ENCODE data around the gene CCDC13. TPM values are rescaled to one million over a fixed set of nuclear protein-coding genes. Genes with fewer than 3 reads are reported as not detected.

The CCDC13 gene
- total and polyA plus RNA-seq, 7 experiments from 2014 or later = 0.34 to 1.5 (median 0.70) TPM; not detected in 2

- Histone ChIP-seq H3K27ac (ENCODE audit: low read depth, low read length) (no peak overlapping the region), H3K27me3 (ENCODE audit: control insufficient read depth in 2 of 2, insufficient read depth in 2 of 2, low read length in 2 of 2) (no peaks in the 10 kb centered on the region), H3K36me3 (ENCODE audit: control insufficient read depth in 2 of 3, insufficient read depth in 3 of 3, low read length in 3 of 3) (peaks cover 0 to 6% (median 0%) of the 10 kb centered on the region in 3 experiments), H3K9me3 (ENCODE audit: control insufficient read depth in 2 of 3, low read length in 3 of 3) (no peaks in the 10 kb centered on the region), H3K4me3 (ENCODE audit: low read length) (no peak overlapping the region), H3K4me1 (ENCODE audit: control insufficient read depth in 2 of 2, insufficient read depth in 2 of 2, low read length in 2 of 2) (peaks cover 9 to 16% of the 10 kb centered on the region in 2 donors)
- ChIA-PET CTCF (interaction anchor here (0.6 kb wide), 1 partner anchor 125 kb away, joined by 4 read pairs; no protein-coding TSS in a partner anchor), POLR2A (no interaction called here)
- Mint-ChIP-seq H3K4me1 (peaks cover 33 to 60% (median 45%) of the 10 kb centered on the region in 7 donors), H3K4me3 (no peak overlapping the region), H3K27ac (peak overlapping the region in 1 of 9 donors; percentile 55), H3K36me3 (peaks cover 0 to 15% (median 0%) of the 10 kb centered on the region in 5 donors), H3K27me3 (peaks cover 0 to 19% (median 4%) of the 10 kb centered on the region in 5 donors), H3K9me3 (peaks cover 0 to 2% (median 0%) of the 10 kb centered on the region in 11 donors)
- DNase-seq = no peak
- intact Hi-C loops (cut with micrococcal nuclease) = loop anchor here (2.0 to 10.0 kb wide), 6 partner anchors 13 to 821 kb away; partner anchors contain the start of genes ANO10 (in 2 of the 2), SEC22C (in 1 of the 2), SNRK (in 1 of the 2) and SS18L2 (in 1 of the 2)
- ATAC-seq = no peak
These were observed 28.7 kb upstream of the CCDC13 start for GRCh38 chr3:42801784-42802183.

GRCh38 chr3:42801048-42801620 is 28.1 kb upstream of the CCDC13 start:
- Histone ChIP-seq H3K4me1 (ENCODE audit: control insufficient read depth in 2 of 2, insufficient read depth in 2 of 2, low read length in 2 of 2) (peaks cover 9 to 16% of the 10 kb centered on the region in 2 donors), H3K9me3 (ENCODE audit: control insufficient read depth in 2 of 3, low read length in 3 of 3) (no peaks in the 10 kb centered on the region), H3K36me3 (ENCODE audit: control insufficient read depth in 2 of 3, insufficient read depth in 3 of 3, low read length in 3 of 3) (peaks cover 0 to 6% (median 0%) of the 10 kb centered on the region in 3 experiments), H3K27me3 (ENCODE audit: control insufficient read depth in 2 of 2, insufficient read depth in 2 of 2, low read length in 2 of 2) (no peaks in the 10 kb centered on the region), H3K27ac (ENCODE audit: low read depth, low read length) (no peak overlapping the region), H3K4me3 (ENCODE audit: low read length) (no peak overlapping the region)
- intact Hi-C loops (cut with micrococcal nuclease) = loop anchor here (5.0 to 10.0 kb wide), 5 partner anchors 209 to 821 kb away; partner anchors contain the start of genes ANO10 (in 2 of the 2), SEC22C (in 1 of the 2), SNRK (in 1 of the 2) and SS18L2 (in 1 of the 2)
- DNase-seq (no peak), ATAC-seq (no peak)
- Mint-ChIP-seq H3K4me3 (peak overlapping the region in 3 of 10 donors; percentile 0 to 34 (median 5)), H3K9me3 (peaks cover 0 to 2% (median 0%) of the 10 kb centered on the region in 11 donors), H3K36me3 (peaks cover 0 to 19% (median 3%) of the 10 kb centered on the region in 5 donors), H3K27ac (peak overlapping the region in 1 of 9 donors; percentile 61), H3K27me3 (peaks cover 0 to 13% (median 4%) of the 10 kb centered on the region in 5 donors), H3K4me1 (peaks cover 33 to 64% (median 45%) of the 10 kb centered on the region in 7 donors)
- POLR2A ChIA-PET = no interaction called here
- CTCF ChIA-PET = no interaction called here

- Mint-ChIP-seq H3K27ac (peak overlapping the region in 2 of 9 donors; percentile 41 to 73), H3K36me3 (peaks cover 0 to 17% (median 3%) of the 10 kb centered on the region in 5 donors), H3K4me3 (peak overlapping the region in 6 of 10 donors; percentile 10 to 50 (median 36)), H3K9me3 (peaks cover 0 to 2% (median 0%) of the 10 kb centered on the region in 11 donors), H3K27me3 (peaks cover 0 to 4% (median 0%) of the 10 kb centered on the region in 5 donors), H3K4me1 (peaks cover 39 to 69% (median 53%) of the 10 kb centered on the region in 7 donors)
- no peaks in the 10 kb centered on the region for H3K9me3 ChIP-seq (ENCODE audit: control insufficient read depth in 2 of 3, low read length in 3 of 3)
- no peaks in the 10 kb centered on the region for H3K27me3 ChIP-seq (ENCODE audit: control insufficient read depth in 2 of 2, insufficient read depth in 2 of 2, low read length in 2 of 2)
- DNase-seq (peak in 3 of 9 donors; percentile 2 to 9 (median 7)), ATAC-seq (no peak)
- ChIA-PET CTCF (no interaction called here), POLR2A (interaction anchor here (0.7 kb wide), 1 partner anchor 13 kb away, joined by 3 read pairs; no protein-coding TSS in a partner anchor)
- H3K36me3 ChIP-seq (ENCODE audit: control insufficient read depth in 2 of 3, insufficient read depth in 3 of 3, low read length in 3 of 3) = peaks cover 0 to 6% (median 0%) of the 10 kb centered on the region in 3 experiments
- H3K27ac ChIP-seq (ENCODE audit: low read depth, low read length) = no peak overlapping the region
- H3K4me3 ChIP-seq (ENCODE audit: low read length) = no peak overlapping the region
- H3K4me1 ChIP-seq (ENCODE audit: control insufficient read depth in 2 of 2, insufficient read depth in 2 of 2, low read length in 2 of 2) = peaks cover 9 to 16% of the 10 kb centered on the region in 2 donors
- intact Hi-C loops (cut with micrococcal nuclease) = loop anchor here (5.0 to 10.0 kb wide), 5 partner anchors 208 to 822 kb away; partner anchors contain the start of genes ANO10 (in 2 of the 2), SEC22C (in 1 of the 2), SNRK (in 1 of the 2) and SS18L2 (in 1 of the 2)
These were observed 27.2 kb upstream of the CCDC13 start for GRCh38 chr3:42800251-42800650.

- peaks cover 39 to 62% (median 53%) of the 10 kb centered on the region in 7 donors for H3K4me1 Mint-ChIP-seq
These were observed 26.3 kb upstream of the CCDC13 start for GRCh38 chr3:42799376-42799775.

GRCh38 chr3:42796332-42796885 is 23.4 kb upstream of the CCDC13 start:
- Histone ChIP-seq H3K9me3 (ENCODE audit: control insufficient read depth in 2 of 3, low read length in 3 of 3) (no peaks in the 10 kb centered on the region), H3K4me3 (ENCODE audit: low read length) (no peak overlapping the region), H3K27ac (ENCODE audit: low read depth, low read length) (no peak overlapping the region), H3K27me3 (ENCODE audit: control insufficient read depth in 2 of 2, insufficient read depth in 2 of 2, low read length in 2 of 2) (no peaks in the 10 kb centered on the region), H3K36me3 (ENCODE audit: control insufficient read depth in 2 of 3, insufficient read depth in 3 of 3, low read length in 3 of 3) (no peaks in the 10 kb centered on the region), H3K4me1 (ENCODE audit: control insufficient read depth in 2 of 2, insufficient read depth in 2 of 2, low read length in 2 of 2) (peaks cover 0 to 3% of the 10 kb centered on the region in 2 donors)
- POLR2A ChIA-PET = interaction anchor here (0.7 to 1.1 kb wide), 2 partner anchors 10 to 1597 kb away, joined by 3 to 5 read pairs; partner anchors contain the start of gene CTNNB1
- H3K4me1 Mint-ChIP-seq = peaks cover 23 to 36% (median 30%) of the 10 kb centered on the region in 7 donors
- peaks cover 0 to 20% (median 14%) of the 10 kb centered on the region in 5 donors for H3K36me3 Mint-ChIP-seq
- peaks cover 0 to 2% (median 0%) of the 10 kb centered on the region in 11 donors for H3K9me3 Mint-ChIP-seq
- H3K27me3 Mint-ChIP-seq = no peaks in the 10 kb centered on the region
- peak overlapping the region in 1 of 9 donors; percentile 9 for H3K27ac Mint-ChIP-seq
- H3K4me3 Mint-ChIP-seq = no peak overlapping the region
- no peak for ATAC-seq
- CTCF ChIA-PET = interaction anchor here (0.6 to 1.0 kb wide), 2 partner anchors 15 to 228 kb away, joined by 3 to 7 read pairs; no protein-coding TSS in a partner anchor
- DNase-seq = no peak
- intact Hi-C loops (cut with micrococcal nuclease) = no loop called here

More at GRCh38 chr3:42799376-42799775, 26.3 kb upstream of the CCDC13 start:
- no peak overlapping the region for H3K4me3 ChIP-seq (ENCODE audit: low read length)
- H3K36me3 Mint-ChIP-seq = peaks cover 0 to 17% (median 6%) of the 10 kb centered on the region in 5 donors
- H3K27ac Mint-ChIP-seq = no peak overlapping the region
- peaks cover 9 to 16% of the 10 kb centered on the region in 2 donors for H3K4me1 ChIP-seq (ENCODE audit: control insufficient read depth in 2 of 2, insufficient read depth in 2 of 2, low read length in 2 of 2)
- no peaks in the 10 kb centered on the region for H3K9me3 ChIP-seq (ENCODE audit: control insufficient read depth in 2 of 3, low read length in 3 of 3)
- H3K36me3 ChIP-seq (ENCODE audit: control insufficient read depth in 2 of 3, insufficient read depth in 3 of 3, low read length in 3 of 3) = peaks cover 0 to 6% (median 0%) of the 10 kb centered on the region in 3 experiments
- ChIA-PET POLR2A (interaction anchor here (0.6 to 0.7 kb wide), 2 partner anchors 222 to 395 kb away, joined by 3 read pairs; no protein-coding TSS in a partner anchor), CTCF (no interaction called here)
- ATAC-seq (no peak), DNase-seq (no peak)
- no peak overlapping the region for H3K27ac ChIP-seq (ENCODE audit: low read depth, low read length)
- intact Hi-C loops (cut with micrococcal nuclease) = no loop called here
- no peaks in the 10 kb centered on the region for H3K27me3 Mint-ChIP-seq
- peak overlapping the region in 1 of 10 donors; percentile 34 for H3K4me3 Mint-ChIP-seq
- no peaks in the 10 kb centered on the region for H3K27me3 ChIP-seq (ENCODE audit: control insufficient read depth in 2 of 2, insufficient read depth in 2 of 2, low read length in 2 of 2)
- peaks cover 0 to 2% (median 0%) of the 10 kb centered on the region in 11 donors for H3K9me3 Mint-ChIP-seq

- no peak overlapping the region for H3K4me3 ChIP-seq (ENCODE audit: low read length)
- intact Hi-C loops (cut with micrococcal nuclease) = no loop called here
- ChIA-PET POLR2A (interaction anchor here (1.1 kb wide), 1 partner anchor 11 kb away, joined by 5 read pairs; no protein-coding TSS in a partner anchor), CTCF (interaction anchor here (0.6 to 1.0 kb wide), 2 partner anchors 14 to 228 kb away, joined by 3 to 7 read pairs; no protein-coding TSS in a partner anchor)
- no peaks in the 10 kb centered on the region for H3K9me3 ChIP-seq (ENCODE audit: control insufficient read depth in 2 of 3, low read length in 3 of 3)
- Mint-ChIP-seq H3K4me3 (no peak overlapping the region), H3K36me3 (peaks cover 0 to 21% (median 11%) of the 10 kb centered on the region in 5 donors), H3K4me1 (peaks cover 17 to 36% (median 28%) of the 10 kb centered on the region in 7 donors), H3K27ac (peak overlapping the region in 1 of 9 donors; percentile 7), H3K9me3 (peaks cover 0 to 1% (median 0%) of the 10 kb centered on the region in 11 donors), H3K27me3 (no peaks in the 10 kb centered on the region)
- H3K36me3 ChIP-seq (ENCODE audit: control insufficient read depth in 2 of 3, insufficient read depth in 3 of 3, low read length in 3 of 3) = no peaks in the 10 kb centered on the region
- H3K27me3 ChIP-seq (ENCODE audit: control insufficient read depth in 2 of 2, insufficient read depth in 2 of 2, low read length in 2 of 2) = no peaks in the 10 kb centered on the region
- DNase-seq (no peak), ATAC-seq (no peak)
- no peak overlapping the region for H3K27ac ChIP-seq (ENCODE audit: low read depth, low read length)
- H3K4me1 ChIP-seq (ENCODE audit: control insufficient read depth in 2 of 2, insufficient read depth in 2 of 2, low read length in 2 of 2) = no peaks in the 10 kb centered on the region
These were observed 22.6 kb upstream of the CCDC13 start for GRCh38 chr3:42795621-42796181.

Measured in naive thymus-derived CD4-positive, alpha-beta T cell (primary cell).